T-helper 22 cell (primary cell): ENCODE measurements around the gene DNAI7.

Experiments
- DNase-seq: peaks from one replicate; pipeline ENCODE4 v3.0.0-alpha.2; 2020; ENCODE audit warnings: low read depth

DNAI7 gene

DNA sequence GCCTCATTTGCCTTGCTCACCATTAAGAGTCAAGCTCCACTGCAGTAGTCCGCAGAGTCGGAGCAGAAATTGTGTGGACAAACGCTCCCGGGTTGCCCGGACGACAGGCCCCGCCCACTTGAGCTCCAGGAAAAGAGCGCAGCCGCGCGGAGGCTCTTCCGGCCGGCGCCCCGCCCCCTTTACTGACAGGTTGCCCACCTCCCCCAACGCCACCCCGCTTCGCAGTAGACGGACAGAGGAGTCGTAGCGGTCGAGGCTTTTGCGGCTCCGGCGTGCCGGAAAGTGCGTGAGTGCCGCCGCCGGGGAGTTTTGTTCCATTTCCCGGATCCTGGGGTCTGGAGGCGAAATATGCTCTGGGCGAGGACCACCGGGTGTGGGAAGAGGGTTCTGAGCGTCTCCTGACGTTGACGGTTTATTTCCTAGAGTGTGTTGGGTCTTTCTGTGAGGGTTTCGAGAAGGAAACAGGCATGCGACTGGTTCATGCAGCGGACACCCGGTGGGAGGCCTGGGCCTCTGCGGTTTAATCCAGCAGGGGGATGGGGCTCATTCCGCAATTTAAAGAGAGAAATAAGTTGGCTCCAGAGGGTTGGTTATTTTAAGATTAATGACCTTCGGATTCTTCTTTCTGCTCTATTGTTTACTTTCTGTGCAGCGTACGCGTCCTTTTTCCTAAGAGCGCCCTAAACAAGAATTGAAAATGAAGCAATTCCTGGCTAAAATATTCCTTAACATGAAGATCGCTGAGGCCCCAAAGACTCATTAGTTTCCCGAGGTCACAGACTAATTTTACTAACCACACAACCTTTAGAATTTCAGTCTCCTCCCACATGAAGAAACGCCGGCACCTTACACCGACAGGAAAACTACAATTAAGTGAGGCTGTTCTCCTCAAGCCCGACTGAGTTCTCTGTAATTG is at the start of gene DNAI7, which contains the start of gene ETFRF1:
Gene DNAI7, minus strand, starts transcription at position 105 of the 916 bp plus-strand sequence. Its CDS starts 82 bp downstream, at position 23.
Gene ETFRF1, plus strand, starts transcription at position 182 of the 916 bp plus-strand sequence. CDS start 8,720 bp downstream, outside the sequence.
- peak; percentile 89 for DNase-seq

DNA sequence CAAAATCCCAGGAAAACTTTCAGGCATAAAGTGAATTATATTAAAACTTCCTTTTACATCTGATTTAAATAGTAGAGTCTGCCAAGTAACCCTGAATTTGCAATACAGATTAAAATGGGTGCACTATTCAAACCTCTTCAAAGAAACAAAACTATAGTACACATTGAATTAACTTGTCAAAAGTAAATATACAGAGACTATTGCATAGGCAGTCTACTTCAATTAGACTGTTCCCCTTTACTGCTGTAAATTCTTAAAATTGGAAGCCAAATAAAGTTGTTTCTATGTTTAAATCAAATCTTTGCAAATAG is 48.7 kb upstream of the DNAI7 start:
- DNase-seq = no peak

GRCh38 chr12:25242981-25243679 is 48.2 kb upstream of the DNAI7 start:
- DNase-seq = no peak

- no peak for DNase-seq
These were observed 46.4 kb upstream of the DNAI7 start for GRCh38 chr12:25241167-25242020.

- DNase-seq = no peak
These were observed 41.7 kb upstream of the DNAI7 start for GRCh38 chr12:25236626-25237025.

DNA sequence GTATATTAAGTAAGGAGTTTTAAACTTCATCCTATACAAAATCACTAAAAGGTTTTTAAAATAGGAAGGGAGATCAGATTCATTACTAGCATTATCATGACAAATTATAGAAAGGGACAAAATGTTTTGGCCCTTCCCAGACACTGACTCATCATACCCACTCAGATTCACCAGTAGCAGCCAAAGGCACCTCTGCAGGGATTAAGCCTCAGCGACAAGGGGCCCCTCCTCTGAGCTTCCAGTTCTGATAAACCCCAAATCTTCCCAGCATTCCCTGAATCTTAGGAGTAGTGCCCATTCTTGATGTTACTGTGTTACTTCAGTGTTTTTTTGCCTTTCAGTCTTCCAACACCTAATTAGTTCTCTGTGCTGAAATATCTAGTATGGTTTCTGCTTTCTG is 41.2 kb upstream of the DNAI7 start:
- no peak for DNase-seq

DNA sequence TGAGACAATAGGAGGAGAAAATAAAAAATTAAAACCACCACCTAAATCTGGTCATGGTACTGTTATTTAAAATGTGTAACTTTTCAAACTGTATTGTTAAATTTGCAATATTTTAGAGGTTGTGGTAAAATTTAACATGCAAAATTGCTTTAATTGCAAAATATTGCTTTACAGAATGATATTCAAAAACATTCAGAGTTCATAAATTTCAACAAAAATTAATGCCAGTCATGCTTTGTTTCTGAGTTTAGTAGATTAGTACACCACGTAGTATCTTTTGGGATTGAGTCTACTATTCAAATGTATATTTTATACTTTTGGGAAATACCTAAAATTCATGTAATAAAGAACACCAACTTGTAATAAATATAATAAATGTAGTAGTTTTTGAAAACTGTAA is 18.4 kb upstream of the DNAI7 start:
- no peak for DNase-seq

DNA sequence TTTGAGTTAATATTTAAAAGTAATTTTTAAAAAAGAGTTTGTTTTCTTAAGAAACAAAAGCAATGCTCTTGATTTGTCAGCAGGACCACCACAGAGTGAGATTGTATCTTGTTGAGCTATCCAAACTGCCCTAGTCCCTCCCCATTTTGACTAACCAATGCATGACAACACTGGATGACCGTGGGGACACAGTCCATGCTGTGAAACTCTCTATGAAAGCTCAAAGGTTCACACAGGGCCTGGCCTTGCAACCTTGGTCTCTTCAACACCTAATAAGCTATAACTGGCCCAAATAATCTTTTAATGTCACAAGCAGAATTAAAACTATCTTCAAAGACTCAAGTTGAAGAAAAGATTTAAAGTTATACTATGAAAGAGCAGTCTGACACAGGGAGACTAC is 13.6 kb upstream of the DNAI7 start:
- DNase-seq = no peak

DNA sequence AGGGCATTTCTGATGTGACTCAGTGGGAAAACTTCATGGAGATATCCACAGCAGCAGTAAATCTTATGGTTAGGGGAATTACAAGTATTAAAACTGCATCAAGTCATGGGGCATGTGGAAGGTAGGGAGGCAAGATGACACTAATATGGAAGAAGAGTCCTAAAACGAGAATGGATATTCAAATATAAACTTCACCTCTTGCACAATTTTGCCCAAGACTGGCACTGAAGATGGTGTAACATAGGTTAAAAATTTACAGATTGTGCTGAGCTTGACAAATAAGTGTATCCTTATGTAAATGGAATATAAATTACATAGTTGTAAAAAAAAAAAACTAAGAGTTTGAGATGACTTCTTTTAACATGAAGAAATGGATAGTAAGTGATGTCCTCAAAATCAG is 12.9 kb upstream of the DNAI7 start:
- DNase-seq = no peak

- DNase-seq = no peak
These were observed 12.5 kb upstream of the DNAI7 start for GRCh38 chr12:25207411-25207810.

DNA sequence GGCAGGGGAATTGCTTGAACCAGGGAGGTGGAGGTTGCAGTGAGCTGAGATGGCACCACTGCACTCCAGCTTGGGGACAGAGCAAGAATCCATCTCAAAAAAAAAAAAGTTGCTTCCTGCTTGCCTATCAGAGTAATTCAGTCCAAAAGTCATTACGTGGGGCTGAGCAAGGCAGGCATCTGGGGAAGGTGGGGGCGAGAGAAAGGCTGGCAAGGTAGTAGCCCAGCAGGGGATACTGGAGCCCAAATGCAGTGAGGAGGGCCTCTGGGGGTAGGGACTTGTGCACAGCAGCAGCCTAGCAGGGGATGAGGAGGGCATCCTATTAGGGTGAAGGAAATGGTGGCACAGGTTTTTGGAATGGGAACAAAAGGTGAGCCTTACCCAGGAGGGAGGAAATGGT is 7.2 kb upstream of the DNAI7 start:
- no peak for DNase-seq

DNA sequence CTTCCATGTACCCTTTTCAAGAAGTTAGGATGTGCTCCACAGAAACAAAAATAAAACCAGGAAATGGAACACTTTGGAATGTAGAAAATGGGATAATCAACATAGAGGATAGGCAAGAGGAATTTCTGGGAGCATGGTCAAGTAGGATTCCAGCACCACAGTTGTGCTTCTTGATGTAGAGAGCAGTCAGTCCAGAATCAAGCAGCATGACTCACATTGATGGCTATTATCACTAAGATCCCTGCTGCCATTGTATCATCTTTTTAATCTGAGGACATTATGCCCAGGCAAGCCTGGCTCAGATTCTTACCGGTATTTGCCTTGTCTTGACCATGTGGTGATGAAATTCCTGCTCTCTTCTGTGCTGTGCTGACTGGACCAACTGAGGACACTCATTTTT is 5.7 kb upstream of the DNAI7 start:
- no peak for DNase-seq

GRCh38 chr12:25197608-25198007 is 2.6 kb upstream of the DNAI7 start:
- DNase-seq = no peak

DNA sequence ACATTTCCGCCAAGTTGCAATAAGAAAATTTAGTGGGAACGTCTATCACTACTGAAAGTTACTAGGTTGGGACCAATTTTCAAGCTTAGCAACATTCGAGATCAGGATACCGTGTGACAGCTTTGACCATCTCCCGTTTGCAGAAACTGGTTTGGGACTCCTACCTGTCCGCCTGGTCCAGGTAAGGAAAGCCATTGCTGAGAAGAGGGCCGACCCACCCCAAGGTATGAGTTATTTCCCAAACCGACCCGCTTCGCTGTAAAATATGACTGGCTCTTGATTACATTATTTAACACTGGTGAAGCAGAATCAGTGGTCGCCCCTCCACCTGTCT is 271 bp downstream of the DNAI7 start:
- DNase-seq = no peak

GRCh38 chr12:25194214-25194613 is 746 bp downstream of the DNAI7 start:
- no peak for DNase-seq

GRCh38 chr12:25190793-25191192 is 4.2 kb downstream of the DNAI7 start:
- DNase-seq = no peak

DNA sequence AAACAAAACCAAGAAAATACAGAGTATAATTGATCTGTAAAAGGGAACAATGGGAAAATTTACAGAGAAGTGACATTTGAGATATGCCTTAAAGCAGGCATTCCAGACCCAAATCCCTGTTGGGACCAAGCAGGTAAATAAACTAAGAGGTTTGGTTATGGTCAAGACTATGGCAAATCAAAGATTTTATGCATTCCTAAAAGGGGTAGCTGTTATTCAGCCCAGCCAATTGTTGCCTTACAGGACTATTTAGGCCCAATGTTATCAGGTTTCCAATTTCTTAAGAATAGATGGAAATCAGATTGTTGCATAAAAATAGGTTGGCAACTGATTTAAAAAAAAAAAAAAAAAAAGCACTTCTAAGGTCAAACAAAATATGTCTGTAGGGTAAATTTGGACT is 5.3 kb downstream of the DNAI7 start:
- DNase-seq = no peak

GRCh38 chr12:25187781-25188180 is 7.2 kb downstream of the DNAI7 start:
- no peak for DNase-seq

- no peak for DNase-seq
These were observed 8.1 kb downstream of the DNAI7 start for GRCh38 chr12:25186788-25187402.

- no peak for DNase-seq
These were observed 8.7 kb downstream of the DNAI7 start for GRCh38 chr12:25186038-25186787.

DNA sequence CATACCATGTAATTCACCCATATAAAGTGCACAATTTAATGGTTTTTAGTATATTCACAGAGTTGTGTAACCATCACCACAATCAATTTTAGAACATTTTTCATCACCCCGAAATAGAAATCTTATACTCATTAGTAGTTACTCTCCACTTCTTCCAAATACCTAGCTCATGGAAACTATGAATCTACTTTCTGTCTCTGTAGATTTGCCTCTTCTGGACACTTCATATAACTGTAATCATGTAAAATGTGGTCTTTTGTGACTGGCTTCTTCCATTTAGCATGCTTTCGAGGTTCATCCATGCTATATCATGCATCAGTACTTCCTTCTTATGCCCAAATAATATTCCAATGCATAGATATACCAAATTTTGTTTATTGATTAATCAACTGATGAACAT is 10.8 kb downstream of the DNAI7 start:
- DNase-seq = no peak
